ENCODE measurements around the gene TOX2.

The TOX2 gene

GRCh38 chr20:44112456-44112855, 197.8 kb downstream of the TOX2 start:
- Histone ChIP-seq H3K4me3 (replicated peaks; ENCODE audit: low read depth, low read length) (no peak overlapping the region), H3K36me3 (ENCODE audit: control insufficient read depth, insufficient read depth, low read length) (no peaks in the 10 kb centered on the region), H3K27me3 (replicated peaks; ENCODE audit: control insufficient read depth, insufficient read depth, low read length) (no peaks in the 10 kb centered on the region; the same call in 1 of the 2 replicates)
- no peak for TF ChIP-seq CTCF (IDR thresholded peaks at IDR 0.05; ENCODE audit: insufficient read depth, low read length, poor library complexity, severe bottlenecking)
- no peak for DNase-seq (ENCODE audit: extremely low read depth, insufficient read length)

GRCh38 chr20:44112889-44113617, 198.4 kb downstream of the TOX2 start:
- H3K27me3 ChIP-seq (replicated peaks; ENCODE audit: control insufficient read depth, insufficient read depth, low read length) = no peaks in the 10 kb centered on the region; the same call in 1 of the 2 replicates
- no peak for DNase-seq (ENCODE audit: extremely low read depth, insufficient read length)
- TF ChIP-seq CTCF (IDR thresholded peaks at IDR 0.05; ENCODE audit: insufficient read depth, low read length, poor library complexity, severe bottlenecking) = no peak
- no peak overlapping the region for H3K4me3 ChIP-seq (replicated peaks; ENCODE audit: low read depth, low read length)
- no peaks in the 10 kb centered on the region for H3K36me3 ChIP-seq (ENCODE audit: control insufficient read depth, insufficient read depth, low read length)

GRCh38 chr20:44113618-44114376, 199.1 kb downstream of the TOX2 start:
- Histone ChIP-seq H3K36me3 (ENCODE audit: control insufficient read depth, insufficient read depth, low read length) (no peaks in the 10 kb centered on the region), H3K4me3 (replicated peaks; ENCODE audit: low read depth, low read length) (no peak overlapping the region), H3K27me3 (replicated peaks; ENCODE audit: control insufficient read depth, insufficient read depth, low read length) (no peaks in the 10 kb centered on the region; the same call in 1 of the 2 replicates)
- TF ChIP-seq CTCF (IDR thresholded peaks at IDR 0.05; ENCODE audit: insufficient read depth, low read length, poor library complexity, severe bottlenecking) = no peak
- no peak for DNase-seq (ENCODE audit: extremely low read depth, insufficient read length)

GRCh38 chr20:44115181-44115580, 200.5 kb downstream of the TOX2 start:
- no peak for DNase-seq (ENCODE audit: extremely low read depth, insufficient read length)
- Histone ChIP-seq H3K4me3 (replicated peaks; ENCODE audit: low read depth, low read length) (no peak overlapping the region), H3K27me3 (replicated peaks; ENCODE audit: control insufficient read depth, insufficient read depth, low read length) (no peaks in the 10 kb centered on the region; the same call in 1 of the 2 replicates), H3K36me3 (ENCODE audit: control insufficient read depth, insufficient read depth, low read length) (no peaks in the 10 kb centered on the region)
- TF ChIP-seq CTCF (IDR thresholded peaks at IDR 0.05; ENCODE audit: insufficient read depth, low read length, poor library complexity, severe bottlenecking) = no peak

- Histone ChIP-seq H3K4me3 (replicated peaks; ENCODE audit: low read depth, low read length) (no peak overlapping the region), H3K27me3 (replicated peaks; ENCODE audit: control insufficient read depth, insufficient read depth, low read length) (no peaks in the 10 kb centered on the region; the same call in 1 of the 2 replicates), H3K36me3 (ENCODE audit: control insufficient read depth, insufficient read depth, low read length) (no peaks in the 10 kb centered on the region)
- TF ChIP-seq CTCF (IDR thresholded peaks at IDR 0.05; ENCODE audit: insufficient read depth, low read length, poor library complexity, severe bottlenecking) = no peak
- DNase-seq (ENCODE audit: extremely low read depth, insufficient read length) = no peak
These were observed 201.4 kb downstream of the TOX2 start for GRCh38 chr20:44115762-44116644.
